H1 (cell line): ENCODE measurements around the gene TIAM2. TPM values are rescaled to one million over a fixed set of nuclear protein-coding genes. Genes with fewer than 3 reads are reported as not detected.
"Not testable (repeated sequence)": the region's sequence is repeated elsewhere in the genome, so short reads cannot be mapped to it uniquely, and the experiment has no call there.

Source experiments
- CTCF ChIA-PET: fragments of 300-600 bp; sonication (Branson Sonifier 250); formaldehyde crosslinking; loops from one replicate; lab custom pipeline; 2021; ENCODE audit not compliant: partially characterized antibody; lab: Charles Lee
- POLR2A ChIA-PET: fragments of 300-600 bp; sonication (Branson Sonifier 250); formaldehyde crosslinking; loops from one replicate; lab custom pipeline; 2021; ENCODE audit warnings: inconsistent platforms; ENCODE audit not compliant: partially characterized antibody; lab: Charles Lee
- DNase-seq, 2 experiments: peaks; one replicate each; pipeline versions ENCODE4 v3.0.0 to v3.0.0-alpha.2; 2010 to 2022; ENCODE audit warnings: low spot score in 2 of 2, low read depth in 1 of 2, mixed read lengths in 1 of 2
- FAIRE-seq: peaks from 2 replicates; lab custom pipeline; 2011; peaks lifted over from hg19 to GRCh38; lab: Jason Lieb, UNC
- H2AFZ ChIP-seq: 2 replicates; pipeline ENCODE4 v1.8.1; 2012; ENCODE audit warnings: low read length, inconsistent platforms
- H2AK5ac ChIP-seq: 2 replicates; pipeline ENCODE4 v1.6.1; 2013; ENCODE audit warnings: low read depth, low read length
- H2BK120ac ChIP-seq: replicated peaks from 2 replicates; pipeline ENCODE3; 2013; ENCODE audit warnings: low read depth, low read length, inconsistent platforms
- H2BK12ac ChIP-seq: 2 replicates; pipeline ENCODE4 v1.6.1; 2013; ENCODE audit warnings: low read depth, low read length
- H2BK15ac ChIP-seq: 2 replicates; pipeline ENCODE4 v1.6.1; 2013; ENCODE audit warnings: low read length
- H2BK20ac ChIP-seq: 2 replicates; pipeline ENCODE4 v1.6.1; 2013; ENCODE audit warnings: low read length
- H2BK5ac ChIP-seq: 2 replicates; pipeline ENCODE4 v1.6.1; 2013; ENCODE audit warnings: low read depth, low read length
- H3K14ac ChIP-seq: 2 replicates; pipeline ENCODE4 v1.6.1; 2013; ENCODE audit warnings: inconsistent platforms; ENCODE audit not compliant: insufficient read length
- H3K18ac ChIP-seq: 2 replicates; pipeline ENCODE4 v1.6.1; 2013; ENCODE audit warnings: low read length; ENCODE audit errors: extremely low read depth
- H3K23ac ChIP-seq: 2 replicates; pipeline ENCODE4 v1.6.1; 2013; ENCODE audit warnings: inconsistent platforms; ENCODE audit not compliant: insufficient read length
- H3K23me2 ChIP-seq: 2 replicates; pipeline ENCODE4 v1.6.1; 2013; ENCODE audit warnings: low read depth, low read length
- H3K27ac ChIP-seq: 2 replicates; pipeline ENCODE4 v1.6.1; 2011; ENCODE audit warnings: low read depth, low read length, inconsistent platforms
- H3K27me3 ChIP-seq, 4 experiments: replicated peaks in 1 of 4; 1 replicate in 1 of 4; 2 replicates in 3 of 4; pipeline versions ENCODE4 v1.6.1 to v1.8.1; 2011 to 2013; ENCODE audit warnings: low read length in 3 of 4, mild to moderate bottlenecking in 3 of 4, inconsistent platforms in 2 of 4, mixed read lengths in 2 of 4, moderate library complexity in 1 of 4; ENCODE audit not compliant: control insufficient read depth in 3 of 4, insufficient read depth in 3 of 4; ENCODE audit errors: extremely low read depth in 1 of 4
- H3K36me3 ChIP-seq, 4 experiments: 2 replicates each; pipeline versions ENCODE4 v1.6.1 to v1.8.1; 2011 to 2013; ENCODE audit warnings: mild to moderate bottlenecking in 4 of 4, low read length in 3 of 4, moderate library complexity in 2 of 4, control low read depth in 1 of 4, inconsistent platforms in 1 of 4; ENCODE audit not compliant: insufficient read depth in 4 of 4, control insufficient read depth in 2 of 4
- H3K4ac ChIP-seq: replicated peaks from 2 replicates; pipeline ENCODE3; 2013; ENCODE audit warnings: low read length, low read depth, mixed read lengths, inconsistent platforms; ENCODE audit not compliant: insufficient read length
- H3K4me1 ChIP-seq, 4 experiments: replicated peaks in 1 of 4; 1 replicate in 1 of 4; 2 replicates in 3 of 4; pipeline versions ENCODE4 v1.6.1 to v1.8.1; 2011 to 2013; ENCODE audit warnings: low read length in 3 of 4, inconsistent platforms in 2 of 4, mixed read lengths in 1 of 4; ENCODE audit not compliant: insufficient read depth in 4 of 4, control insufficient read depth in 3 of 4
- H3K4me2 ChIP-seq, 2 experiments: 2 replicates each; pipeline versions ENCODE4 v1.6.1 to v1.8.1; 2011 to 2013; ENCODE audit warnings: low read depth in 2 of 2, low read length in 2 of 2, control low read depth in 1 of 2, inconsistent platforms in 1 of 2, mild to moderate bottlenecking in 1 of 2; ENCODE audit not compliant: insufficient read depth in 1 of 2
- H3K4me3 ChIP-seq, 4 experiments: fragments of 200-600, 300-600 bp in 1 of 4; sonication (generic), shearing (Covaris generic), sonication (Bioruptor Twin) in 1 of 4; 2 replicates each; pipeline versions ENCODE4 v1.5.1 to v1.8.1; 2011 to 2016; ENCODE audit warnings: low read length in 4 of 4, low read depth in 3 of 4, control low read depth in 2 of 4, inconsistent platforms in 2 of 4, mild to moderate bottlenecking in 2 of 4, mixed read lengths in 1 of 4, moderate library complexity in 1 of 4; ENCODE audit not compliant: insufficient read depth in 2 of 4; ENCODE audit errors: extremely low read depth in 1 of 4
- H3K56ac ChIP-seq: replicated peaks from 2 replicates; pipeline ENCODE3; 2013; ENCODE audit warnings: low read depth, mild to moderate bottlenecking, mixed read lengths, low read length, inconsistent platforms; ENCODE audit not compliant: insufficient read length
- H3K79me1 ChIP-seq: 2 replicates; pipeline ENCODE4 v1.6.1; 2013; ENCODE audit warnings: low read depth, low read length, control low read depth
- H3K79me2 ChIP-seq, 2 experiments: 2 replicates each; pipeline versions ENCODE4 v1.6.1 to v1.8.1; 2012 to 2013; ENCODE audit warnings: low read length in 2 of 2, mild to moderate bottlenecking in 2 of 2, inconsistent platforms in 1 of 2; ENCODE audit not compliant: insufficient read depth in 2 of 2, control insufficient read depth in 1 of 2
- H3K9ac ChIP-seq, 4 experiments: replicated peaks in 1 of 4; 1 replicate in 1 of 4; 2 replicates in 3 of 4; pipeline versions ENCODE4 v1.6.1 to v1.8.1; 2011 to 2013; ENCODE audit warnings: low read depth in 3 of 4, low read length in 3 of 4, control low read depth in 2 of 4, mild to moderate bottlenecking in 2 of 4, moderate library complexity in 2 of 4, inconsistent platforms in 1 of 4; ENCODE audit errors: extremely low read depth in 1 of 4
- H3K9me3 ChIP-seq, 2 experiments: 2 replicates each; pipeline versions ENCODE4 v1.6.1 to v1.8.1; 2012 to 2013; ENCODE audit warnings: mild to moderate bottlenecking in 2 of 2, moderate library complexity in 2 of 2, control low read depth in 1 of 2, inconsistent platforms in 1 of 2, low read depth in 1 of 2, low read length in 1 of 2, mixed read lengths in 1 of 2; ENCODE audit not compliant: insufficient read depth in 2 of 2
- H4K20me1 ChIP-seq, 2 experiments: replicated peaks in 1 of 2; 2 replicates each; pipeline versions ENCODE3 to v1.8.1; 2011 to 2013; ENCODE audit warnings: inconsistent platforms in 2 of 2, low read length in 2 of 2, mild to moderate bottlenecking in 1 of 2; ENCODE audit not compliant: insufficient read depth in 2 of 2, control insufficient read depth in 1 of 2
- H4K5ac ChIP-seq: 2 replicates; pipeline ENCODE4 v1.6.1; 2013; ENCODE audit warnings: low read length, low read depth, mixed read lengths, inconsistent platforms; ENCODE audit not compliant: insufficient read length
- H4K8ac ChIP-seq: 2 replicates; pipeline ENCODE4 v1.8.0; 2013; ENCODE audit warnings: mild to moderate bottlenecking, moderate library complexity, low read length, inconsistent platforms; ENCODE audit not compliant: insufficient read depth; ENCODE audit errors: extremely low read depth
- H4K91ac ChIP-seq: replicated peaks from 2 replicates; pipeline ENCODE3; 2013; ENCODE audit warnings: low read length, mixed read lengths, inconsistent platforms; ENCODE audit not compliant: insufficient read length
- WGBS, 2 experiments: shearing (Covaris generic) in 1 of 2; methylation state at CpG; one replicate each; pipeline versions ENCODE4 v1.1.6 to v1.1.7; 2013 to 2015; ENCODE audit warnings: low lambda C conversion rate in 2 of 2, mixed read lengths in 2 of 2, inconsistent platforms in 1 of 2, low coverage in 1 of 2, missing lambda C conversion rate in 1 of 2; ENCODE audit not compliant: insufficient replicate concordance in 2 of 2, insufficient coverage in 1 of 2, insufficient read length in 1 of 2; ENCODE audit errors: extremely low coverage in 1 of 2, missing lambda C conversion rate in 1 of 2; 5-methylcytosine and 5-hydroxymethylcytosine counted together
- polyA plus RNA-seq, 7 experiments: library from polyadenylated mRNA; depleted of rRNA in 3 of 7; stranded (reverse) in 5 of 7; unstranded in 2 of 7; fragments of >200 nt in 5 of 7; fragments of 200-250 nt in 2 of 7; gene quantifications; 1 replicate in 5 of 7; 2 replicates in 1 of 7; 4 replicates in 1 of 7; pipeline versions ENCODE4 v1.2.1 to v1.2.3, GENCODE V29; 2011 to 2013; ENCODE audit warnings: missing spikeins in 2 of 7, mixed read lengths in 2 of 7
- total RNA-seq: library from RNA; stranded (reverse); fragmentation: NEBNext Ultra II Directional; extraction: Animal tissue kit (Norgen Biotek cat#: 25700); gene quantifications from 2 replicates; pipeline ENCODE4 v1.2.1, GENCODE V29; 2021

TIAM2 gene
- total and polyA plus RNA-seq, 2 of the 8 experiments (the other 6 are each of a cell fraction or from before 2014, with no cell fraction given) = 7.4 to 23.9 TPM

- 92% methylated on average over 9 of the region's 9 CpGs; no CpG with 5 or more reads in 1 of the 2 experiments for WGBS, 2 experiments
- CTCF ChIA-PET = interaction anchor here (1.0 to 2.1 kb wide), 5 partner anchors 8 to 257 kb away, joined by 3 to 7 read pairs (median 6); no protein-coding TSS in a partner anchor
- H4K5ac ChIP-seq, H3K27ac ChIP-seq, H2AK5ac ChIP-seq, H3K4ac ChIP-seq, H3K9ac ChIP-seq, H3K79me1 ChIP-seq, H2BK12ac ChIP-seq, H3K4me3 ChIP-seq, H4K91ac ChIP-seq, H3K56ac ChIP-seq, H3K9me3 ChIP-seq, FAIRE-seq, H4K20me1 ChIP-seq, H2BK5ac ChIP-seq, H3K79me2 ChIP-seq, H4K8ac ChIP-seq, H3K23ac ChIP-seq, H3K36me3 ChIP-seq, POLR2A ChIA-PET, H2BK120ac ChIP-seq, H3K18ac ChIP-seq, DNase-seq, H3K14ac ChIP-seq, H3K27me3 ChIP-seq, H2BK20ac ChIP-seq, H2BK15ac ChIP-seq, H2AFZ ChIP-seq, H3K23me2 ChIP-seq: not testable (repeated sequence)
- H3K4me1 ChIP-seq = peaks cover 6 to 14% (median 9%) of the 10 kb centered on the region in 4 experiments
- peak overlapping the region in 1 of 2 experiments; percentile 40; a peak in 1 of 4 replicates for H3K4me2 ChIP-seq
These were observed 189.9 kb downstream of the TIAM2 start for GRCh38 chr6:155185041-155185440.
